Fibroblast of lung (primary cell): ENCODE data around the gene CFAP61. TPM values are rescaled to one million over a fixed set of nuclear protein-coding genes. Genes with fewer than 3 reads are reported as not detected.

Source experiments
- DNase-seq, 2 donors: peaks; one replicate each; pipeline versions ENCODE4 v3.0.0 to v3.0.0-alpha.2; 2010; ENCODE audit warnings: low read depth in 2 of 2
- H2AFZ ChIP-seq: 2 replicates; pipeline ENCODE4 v1.5.1; 2012; ENCODE audit warnings: low read length, control low read depth, inconsistent platforms
- H3K27ac ChIP-seq: 2 replicates; pipeline ENCODE4 v1.5.1; 2011; ENCODE audit warnings: low read length, control low read depth; ENCODE audit not compliant: insufficient read depth
- H3K27me3 ChIP-seq: 2 replicates; pipeline ENCODE4 v1.5.1; 2011; ENCODE audit warnings: mild to moderate bottlenecking, low read length; ENCODE audit not compliant: control insufficient read depth, insufficient read depth
- H3K36me3 ChIP-seq: 2 replicates; pipeline ENCODE4 v1.5.1; 2011; ENCODE audit warnings: low read length; ENCODE audit not compliant: control insufficient read depth, insufficient read depth
- H3K4me1 ChIP-seq: 2 replicates; pipeline ENCODE4 v1.5.1; 2011; ENCODE audit warnings: low read length; ENCODE audit not compliant: control insufficient read depth, insufficient read depth; ENCODE audit errors: extremely low read depth
- H3K4me2 ChIP-seq: 2 replicates; pipeline ENCODE4 v1.5.1; 2011; ENCODE audit warnings: low read length, control low read depth; ENCODE audit not compliant: insufficient read depth; ENCODE audit errors: extremely low read depth
- H3K4me3 ChIP-seq, 4 experiments: fragments of 200-600 bp in 1 of 4; sonication (generic) in 1 of 4; replicated peaks in 1 of 4; 2 replicates each; pipeline ENCODE4 v1.5.1; 2011 to 2016; ENCODE audit warnings: low read length in 4 of 4, low read depth in 3 of 4, mild to moderate bottlenecking in 3 of 4, control low read depth in 2 of 4, inconsistent platforms in 1 of 4, mixed read lengths in 1 of 4; ENCODE audit not compliant: insufficient read depth in 1 of 4; ENCODE audit errors: control extremely low read depth in 1 of 4
- H3K79me2 ChIP-seq: 2 replicates; pipeline ENCODE4 v1.5.1; 2012; ENCODE audit warnings: mild to moderate bottlenecking, low read length, inconsistent platforms; ENCODE audit not compliant: control insufficient read depth, insufficient read depth
- H3K9ac ChIP-seq: 2 replicates; pipeline ENCODE4 v1.5.1; 2011; ENCODE audit warnings: mild to moderate bottlenecking, low read length, control low read depth; ENCODE audit not compliant: insufficient read depth
- H3K9me3 ChIP-seq: 2 replicates; pipeline ENCODE4 v1.5.1; 2012; ENCODE audit warnings: low read depth, low read length; ENCODE audit not compliant: control insufficient read depth, insufficient read depth
- H4K20me1 ChIP-seq: 2 replicates; pipeline ENCODE4 v1.5.1; 2011; ENCODE audit warnings: low read length; ENCODE audit not compliant: control insufficient read depth, insufficient read depth; ENCODE audit errors: extremely low read depth
- CTCF ChIP-seq, 2 donors: IDR thresholded peaks in 1 of 2; conservative IDR thresholded peaks in 1 of 2; 1 replicate in 1 of 2; 2 replicates in 1 of 2; pipeline ENCODE4 v1.5.1; 2011 to 2012; ENCODE audit warnings: low read length in 2 of 2, control low read depth in 1 of 2, inconsistent platforms in 1 of 2, low read depth in 1 of 2, mild to moderate bottlenecking in 1 of 2
- EZH2 ChIP-seq: IDR thresholded peaks from 2 replicates; pipeline ENCODE4 v1.5.1; 2012; ENCODE audit warnings: low read length, control low read depth, mild to moderate bottlenecking; ENCODE audit errors: missing control alignments
- polyA plus RNA-seq, 2 donors: library from polyadenylated mRNA; depleted of rRNA in 1 of 2; stranded (reverse) in 1 of 2; unstranded in 1 of 2; fragments of >200 nt; gene quantifications; 2 replicates each; pipeline ENCODE4 v1.2.1, GENCODE V29; 2011 to 2012; ENCODE audit warnings: missing spikeins in 1 of 2
- total RNA-seq: library from RNA; depleted of rRNA; stranded (reverse); fragments of >200 nt; gene quantifications from 2 replicates; pipeline ENCODE4 v1.2.1, GENCODE V29; 2014

The CFAP61 gene
- total and polyA plus RNA-seq, 2 donors (not counting 1 experiment from before 2014, with no cell fraction given): not detected

GRCh38 chr20:20204256-20204655 is 151.9 kb downstream of the CFAP61 start:
- Histone ChIP-seq H3K9ac (no peak overlapping the region), H3K4me3 (no peak overlapping the region), H3K27ac (no peak overlapping the region), H3K4me2 (no peak overlapping the region), H2AFZ (no peak overlapping the region), H3K9me3 (no peaks in the 10 kb centered on the region), H4K20me1 (no peaks in the 10 kb centered on the region), H3K79me2 (no peaks in the 10 kb centered on the region), H3K4me1 (no peaks in the 10 kb centered on the region), H3K27me3 (peaks cover 2% of the 10 kb centered on the region), H3K36me3 (no peaks in the 10 kb centered on the region)
- no peak for TF ChIP-seq EZH2
- TF ChIP-seq CTCF (conservative IDR thresholded peaks at IDR 0.05 in 1 of 2, IDR thresholded peaks at IDR 0.05 in 1 of 2; ENCODE audit: low read depth in 1 of 2, low read length in 2 of 2): no peak
- no peak for DNase-seq

- H4K20me1 ChIP-seq: no peaks in the 10 kb centered on the region
- no peak for TF ChIP-seq CTCF (conservative IDR thresholded peaks at IDR 0.05 in 1 of 2, IDR thresholded peaks at IDR 0.05 in 1 of 2; ENCODE audit: low read depth in 1 of 2, low read length in 2 of 2)
- TF ChIP-seq EZH2: no peak
- no peaks in the 10 kb centered on the region for H3K36me3 ChIP-seq
- H3K4me1 ChIP-seq: no peaks in the 10 kb centered on the region
- no peak overlapping the region for H3K27ac ChIP-seq
- H3K4me3 ChIP-seq: no peak overlapping the region
- no peaks in the 10 kb centered on the region for H3K79me2 ChIP-seq
- H2AFZ ChIP-seq: no peak overlapping the region
- H3K9ac ChIP-seq: no peak overlapping the region
- H3K4me2 ChIP-seq: no peak overlapping the region
- H3K9me3 ChIP-seq: no peaks in the 10 kb centered on the region
- H3K27me3 ChIP-seq: peaks cover 2% of the 10 kb centered on the region
- no peak for DNase-seq
Observed at GRCh38 chr20:20205141-20205861, 153.0 kb downstream of the CFAP61 start.

GRCh38 chr20:20205862-20206236 is 153.5 kb downstream of the CFAP61 start:
- no peaks in the 10 kb centered on the region for H3K79me2 ChIP-seq
- H3K4me1 ChIP-seq: no peaks in the 10 kb centered on the region
- H3K27ac ChIP-seq: no peak overlapping the region
- DNase-seq: no peak
- H4K20me1 ChIP-seq: no peaks in the 10 kb centered on the region
- H3K4me2 ChIP-seq: no peak overlapping the region
- H3K9me3 ChIP-seq: no peaks in the 10 kb centered on the region
- H3K9ac ChIP-seq: no peak overlapping the region
- H3K27me3 ChIP-seq: peaks cover 2% of the 10 kb centered on the region
- TF ChIP-seq EZH2 (no peak), CTCF (conservative IDR thresholded peaks at IDR 0.05 in 1 of 2, IDR thresholded peaks at IDR 0.05 in 1 of 2; ENCODE audit: low read depth in 1 of 2, low read length in 2 of 2) (no peak)
- H3K36me3 ChIP-seq: no peaks in the 10 kb centered on the region
- no peak overlapping the region for H3K4me3 ChIP-seq
- H2AFZ ChIP-seq: no peak overlapping the region
